Activated T-helper 17 cell treated with anti-CD3 and anti-CD28 coated beads, Interleukin-2, amount 50 U/mL, for 72 hours (primary cell): ENCODE measurements around the gene CCNT1. TPM values are rescaled to one million over a fixed set of nuclear protein-coding genes. Genes with fewer than 3 reads are reported as not detected.
"Not testable (repeated sequence)": the region's sequence is repeated elsewhere in the genome, so short reads cannot be mapped to it uniquely, and the experiment has no call there.

Source experiments
- ATAC-seq: fragments of 150-1000 bp; cut with Tn5 transposase; replicated peaks from 2 replicates; pipeline ENCODE4 v1.10.0; 2021; ENCODE audit warnings: mild to moderate bottlenecking, moderate library complexity
- H3K27ac Mint-ChIP-seq: one replicate; pipeline ENCODE4 v1.8.0; 2022; ENCODE audit warnings: mixed read lengths
- H3K27me3 Mint-ChIP-seq: one replicate; pipeline ENCODE4 v1.8.0; 2022; ENCODE audit warnings: mixed read lengths
- H3K36me3 Mint-ChIP-seq: one replicate; pipeline ENCODE4 v1.8.0; 2022; ENCODE audit warnings: low read depth, mild to moderate bottlenecking, mixed read lengths
- H3K4me1 Mint-ChIP-seq: one replicate; pipeline ENCODE4 v1.8.0; 2022; ENCODE audit warnings: mixed read lengths
- H3K4me3 Mint-ChIP-seq: one replicate; pipeline ENCODE4 v1.8.0; 2022; ENCODE audit warnings: mild to moderate bottlenecking, mixed read lengths
- H3K9me3 Mint-ChIP-seq: one replicate; pipeline ENCODE4 v1.8.0; 2022; ENCODE audit warnings: mixed read lengths
- total RNA-seq, 2 donors: library from RNA; stranded (reverse); gene quantifications; one replicate each; pipeline ENCODE4 v1.2.3, GENCODE V29; 2022

The CCNT1 gene
- total RNA-seq = 10 to 100 TPM; 64.6 to 64.7 TPM

GRCh38 chr12:48716493-48717251 lies at the start of gene CCNT1:
Gene CCNT1 (minus strand): TSS chr12:48716707. CDS start chr12:48716675, 32 bp downstream.
- peaks cover 55% of the 10 kb centered on the region for H3K36me3 Mint-ChIP-seq
- peaks cover 13% of the 10 kb centered on the region for H3K9me3 Mint-ChIP-seq
- peak within 1 kb of the TSS; percentile 97 for H3K4me3 Mint-ChIP-seq
- ATAC-seq = peak; percentile 96
- H3K27ac Mint-ChIP-seq = peak within 1 kb of the TSS; percentile 97
- peaks cover 17% of the 10 kb centered on the region for H3K4me1 Mint-ChIP-seq
- no peaks in the 10 kb centered on the region for H3K27me3 Mint-ChIP-seq

GRCh38 chr12:48765753-48766162 lies 49.3 kb upstream of the CCNT1 start:
- Mint-ChIP-seq H3K4me3 (no peak overlapping the region), H3K4me1 (peaks cover 7% of the 10 kb centered on the region), H3K9me3 (no peaks in the 10 kb centered on the region), H3K27ac (peak overlapping the region; percentile 37), H3K27me3 (peaks cover 4% of the 10 kb centered on the region), H3K36me3 (no peaks in the 10 kb centered on the region)
- peak; percentile 84 for ATAC-seq

GRCh38 chr12:48764521-48764920 lies 48.0 kb upstream of the CCNT1 start:
- no peaks in the 10 kb centered on the region for H3K36me3 Mint-ChIP-seq
- no peak for ATAC-seq
- H3K27ac Mint-ChIP-seq = no peak overlapping the region
- peaks cover 7% of the 10 kb centered on the region for H3K4me1 Mint-ChIP-seq
- peaks cover 4% of the 10 kb centered on the region for H3K27me3 Mint-ChIP-seq
- H3K9me3 Mint-ChIP-seq = no peaks in the 10 kb centered on the region
- H3K4me3 Mint-ChIP-seq = no peak overlapping the region

- Mint-ChIP-seq H3K27ac (no peak overlapping the region), H3K36me3 (no peaks in the 10 kb centered on the region), H3K27me3 (no peaks in the 10 kb centered on the region), H3K9me3 (no peaks in the 10 kb centered on the region), H3K4me3 (no peak overlapping the region), H3K4me1 (no peaks in the 10 kb centered on the region)
- no peak for ATAC-seq
These were observed 42.2 kb upstream of the CCNT1 start for GRCh38 chr12:48758737-48759136.

GRCh38 chr12:48758186-48758585 lies 41.7 kb upstream of the CCNT1 start:
- H3K27me3 Mint-ChIP-seq = no peaks in the 10 kb centered on the region
- no peaks in the 10 kb centered on the region for H3K9me3 Mint-ChIP-seq
- ATAC-seq = no peak
- no peak overlapping the region for H3K27ac Mint-ChIP-seq
- H3K4me3 Mint-ChIP-seq = no peak overlapping the region
- H3K4me1 Mint-ChIP-seq = no peaks in the 10 kb centered on the region
- no peaks in the 10 kb centered on the region for H3K36me3 Mint-ChIP-seq

GRCh38 chr12:48750769-48751356 lies 34.4 kb upstream of the CCNT1 start:
- ATAC-seq = peak; percentile 90
- Mint-ChIP-seq H3K9me3 (no peaks in the 10 kb centered on the region), H3K36me3 (no peaks in the 10 kb centered on the region), H3K4me1 (peaks cover 14% of the 10 kb centered on the region), H3K27ac (peak overlapping the region; percentile 97), H3K4me3 (peak overlapping the region; percentile 76), H3K27me3 (no peaks in the 10 kb centered on the region)

- peak; percentile 50 for ATAC-seq
- peaks cover 14% of the 10 kb centered on the region for H3K4me1 Mint-ChIP-seq
- H3K4me3 Mint-ChIP-seq = peak overlapping the region; percentile 76
- no peaks in the 10 kb centered on the region for H3K27me3 Mint-ChIP-seq
- H3K9me3 Mint-ChIP-seq = no peaks in the 10 kb centered on the region
- no peaks in the 10 kb centered on the region for H3K36me3 Mint-ChIP-seq
- peak overlapping the region; percentile 97 for H3K27ac Mint-ChIP-seq
These were observed 33.7 kb upstream of the CCNT1 start for GRCh38 chr12:48750215-48750614.

GRCh38 chr12:48744251-48745008 lies 27.9 kb upstream of the CCNT1 start:
- no peak for ATAC-seq
- H3K27ac Mint-ChIP-seq = no peak overlapping the region
- no peak overlapping the region for H3K4me3 Mint-ChIP-seq
- H3K27me3 Mint-ChIP-seq = peaks cover 10% of the 10 kb centered on the region
- no peaks in the 10 kb centered on the region for H3K4me1 Mint-ChIP-seq
- H3K9me3 Mint-ChIP-seq = no peaks in the 10 kb centered on the region
- no peaks in the 10 kb centered on the region for H3K36me3 Mint-ChIP-seq

GRCh38 chr12:48739618-48740269 lies 23.2 kb upstream of the CCNT1 start:
- Mint-ChIP-seq H3K27ac (no peak overlapping the region), H3K27me3 (peaks cover 14% of the 10 kb centered on the region), H3K4me1 (no peaks in the 10 kb centered on the region), H3K36me3 (no peaks in the 10 kb centered on the region), H3K9me3 (no peaks in the 10 kb centered on the region), H3K4me3 (no peak overlapping the region)
- ATAC-seq = no peak

- no peaks in the 10 kb centered on the region for H3K36me3 Mint-ChIP-seq
- ATAC-seq = no peak
- H3K27me3 Mint-ChIP-seq = peaks cover 14% of the 10 kb centered on the region
- H3K9me3 Mint-ChIP-seq = no peaks in the 10 kb centered on the region
- no peak overlapping the region for H3K27ac Mint-ChIP-seq
- H3K4me3 Mint-ChIP-seq = no peak overlapping the region
- no peaks in the 10 kb centered on the region for H3K4me1 Mint-ChIP-seq
These were observed 19.9 kb upstream of the CCNT1 start for GRCh38 chr12:48736456-48736855.

- ATAC-seq = no peak
- H3K27ac Mint-ChIP-seq = no peak overlapping the region
- H3K4me3 Mint-ChIP-seq = no peak overlapping the region
- no peaks in the 10 kb centered on the region for H3K4me1 Mint-ChIP-seq
- H3K9me3 Mint-ChIP-seq = no peaks in the 10 kb centered on the region
- H3K36me3 Mint-ChIP-seq = no peaks in the 10 kb centered on the region
- H3K27me3 Mint-ChIP-seq = no peaks in the 10 kb centered on the region
These were observed 12.3 kb upstream of the CCNT1 start for GRCh38 chr12:48728807-48729206.

- not testable (repeated sequence) for H3K4me1 Mint-ChIP-seq, H3K27me3 Mint-ChIP-seq, H3K4me3 Mint-ChIP-seq, H3K27ac Mint-ChIP-seq, ATAC-seq
- Mint-ChIP-seq H3K36me3 (peaks cover 14% of the 10 kb centered on the region), H3K9me3 (peaks cover 13% of the 10 kb centered on the region)
These were observed 4.2 kb upstream of the CCNT1 start for GRCh38 chr12:48720737-48721136.

- ATAC-seq, H3K4me1 Mint-ChIP-seq, H3K27me3 Mint-ChIP-seq, H3K4me3 Mint-ChIP-seq, H3K27ac Mint-ChIP-seq: not testable (repeated sequence)
- peaks cover 20% of the 10 kb centered on the region for H3K36me3 Mint-ChIP-seq
- peaks cover 13% of the 10 kb centered on the region for H3K9me3 Mint-ChIP-seq
These were observed 3.7 kb upstream of the CCNT1 start for GRCh38 chr12:48720171-48720570.

- not testable (repeated sequence) for H3K4me1 Mint-ChIP-seq, H3K27ac Mint-ChIP-seq, H3K4me3 Mint-ChIP-seq, ATAC-seq, H3K27me3 Mint-ChIP-seq
- H3K9me3 Mint-ChIP-seq = peaks cover 13% of the 10 kb centered on the region
- H3K36me3 Mint-ChIP-seq = peaks cover 31% of the 10 kb centered on the region
These were observed 2.5 kb upstream of the CCNT1 start for GRCh38 chr12:48719002-48719401.
